Measurements from ENCODE around the gene FAHD1.
"Not testable (repeated sequence)": the region's sequence is repeated elsewhere in the genome, so short reads cannot be mapped to it uniquely, and the experiment has no call there.

Gene FAHD1

GRCh38 chr16:1874854-1875253, 47.8 kb downstream of the FAHD1 start:
- H3K4me1 ChIP-seq (ENCODE audit: insufficient read depth, low read length): no peaks in the 10 kb centered on the region
- DNase-seq (no peak), ATAC-seq (ENCODE audit: insufficient read depth, low read depth) (no peak)
- no peaks in the 10 kb centered on the region for H3K9me3 ChIP-seq (ENCODE audit: insufficient read depth, low read length, severe bottlenecking)
- no peak overlapping the region for H3K4me2 ChIP-seq (ENCODE audit: insufficient read depth, low read length)
- H3K9ac ChIP-seq (ENCODE audit: low read depth, low read length): no peak overlapping the region
- H4K20me1 ChIP-seq (ENCODE audit: insufficient read depth, low read length): no peaks in the 10 kb centered on the region
- TF ChIP-seq CTCF (IDR thresholded peaks at IDR 0.05; ENCODE audit: borderline replicate concordance, extremely low read depth, low read length, poor library complexity, severe bottlenecking): no peak
- TF ChIP-seq EZH2 (IDR thresholded peaks at IDR 0.05; ENCODE audit: borderline replicate concordance, low read depth, low read length, severe bottlenecking): no peak
- H2AFZ ChIP-seq (ENCODE audit: low read depth, low read length): no peak overlapping the region
- H3K4me3 ChIP-seq (ENCODE audit: low read depth in 1 of 2, low read length in 2 of 2): no peak overlapping the region
- H3K27me3 ChIP-seq (ENCODE audit: insufficient read depth, low read length, poor library complexity): no peaks in the 10 kb centered on the region
- no peak overlapping the region for H3K27ac ChIP-seq (ENCODE audit: low read length)
- no peaks in the 10 kb centered on the region for H3K36me3 ChIP-seq (ENCODE audit: insufficient read depth, low read length)
- no peaks in the 10 kb centered on the region for H3K79me2 ChIP-seq (ENCODE audit: insufficient read depth, low read length)

GRCh38 chr16:1876066-1876465, 49.1 kb downstream of the FAHD1 start:
- H3K4me3 ChIP-seq (ENCODE audit: low read depth in 1 of 2, low read length in 2 of 2); H3K4me1 ChIP-seq (ENCODE audit: insufficient read depth, low read length); H2AFZ ChIP-seq (ENCODE audit: low read depth, low read length); H3K9me3 ChIP-seq (ENCODE audit: insufficient read depth, low read length, severe bottlenecking); H3K36me3 ChIP-seq (ENCODE audit: insufficient read depth, low read length); H3K79me2 ChIP-seq (ENCODE audit: insufficient read depth, low read length); H3K4me2 ChIP-seq (ENCODE audit: insufficient read depth, low read length); DNase-seq; ATAC-seq (ENCODE audit: insufficient read depth, low read depth); H4K20me1 ChIP-seq (ENCODE audit: insufficient read depth, low read length); H3K9ac ChIP-seq (ENCODE audit: low read depth, low read length); H3K27ac ChIP-seq (ENCODE audit: low read length); H3K27me3 ChIP-seq (ENCODE audit: insufficient read depth, low read length, poor library complexity): not testable (repeated sequence)

GRCh38 chr16:1876468-1876867, 49.5 kb downstream of the FAHD1 start:
- Histone ChIP-seq H3K27ac (ENCODE audit: low read length) (no peak overlapping the region), H3K79me2 (ENCODE audit: insufficient read depth, low read length) (no peaks in the 10 kb centered on the region), H3K27me3 (ENCODE audit: insufficient read depth, low read length, poor library complexity) (no peaks in the 10 kb centered on the region), H2AFZ (ENCODE audit: low read depth, low read length) (no peak overlapping the region), H3K9me3 (ENCODE audit: insufficient read depth, low read length, severe bottlenecking) (no peaks in the 10 kb centered on the region), H3K4me3 (ENCODE audit: low read depth in 1 of 2, low read length in 2 of 2) (no peak overlapping the region), H3K9ac (ENCODE audit: low read depth, low read length) (no peak overlapping the region), H3K36me3 (ENCODE audit: insufficient read depth, low read length) (no peaks in the 10 kb centered on the region), H3K4me2 (ENCODE audit: insufficient read depth, low read length) (no peak overlapping the region), H4K20me1 (ENCODE audit: insufficient read depth, low read length) (no peaks in the 10 kb centered on the region), H3K4me1 (ENCODE audit: insufficient read depth, low read length) (no peaks in the 10 kb centered on the region)
- ATAC-seq (ENCODE audit: insufficient read depth, low read depth): no peak
- TF ChIP-seq CTCF (IDR thresholded peaks at IDR 0.05; ENCODE audit: borderline replicate concordance, extremely low read depth, low read length, poor library complexity, severe bottlenecking) (no peak), EZH2 (IDR thresholded peaks at IDR 0.05; ENCODE audit: borderline replicate concordance, low read depth, low read length, severe bottlenecking) (no peak)
- DNase-seq: no peak

- no peaks in the 10 kb centered on the region for H3K79me2 ChIP-seq (ENCODE audit: insufficient read depth, low read length)
- no peak overlapping the region for H3K4me3 ChIP-seq (ENCODE audit: low read depth in 1 of 2, low read length in 2 of 2)
- ATAC-seq (ENCODE audit: insufficient read depth, low read depth): no peak
- DNase-seq: no peak
- no peaks in the 10 kb centered on the region for H4K20me1 ChIP-seq (ENCODE audit: insufficient read depth, low read length)
- TF ChIP-seq CTCF (IDR thresholded peaks at IDR 0.05; ENCODE audit: borderline replicate concordance, extremely low read depth, low read length, poor library complexity, severe bottlenecking) (no peak), EZH2 (IDR thresholded peaks at IDR 0.05; ENCODE audit: borderline replicate concordance, low read depth, low read length, severe bottlenecking) (no peak)
- H3K9me3 ChIP-seq (ENCODE audit: insufficient read depth, low read length, severe bottlenecking): no peaks in the 10 kb centered on the region
- no peaks in the 10 kb centered on the region for H3K27me3 ChIP-seq (ENCODE audit: insufficient read depth, low read length, poor library complexity)
- H3K27ac ChIP-seq (ENCODE audit: low read length): no peak overlapping the region
- no peak overlapping the region for H3K9ac ChIP-seq (ENCODE audit: low read depth, low read length)
- no peaks in the 10 kb centered on the region for H3K4me1 ChIP-seq (ENCODE audit: insufficient read depth, low read length)
- no peak overlapping the region for H3K4me2 ChIP-seq (ENCODE audit: insufficient read depth, low read length)
- H3K36me3 ChIP-seq (ENCODE audit: insufficient read depth, low read length): no peaks in the 10 kb centered on the region
- no peak overlapping the region for H2AFZ ChIP-seq (ENCODE audit: low read depth, low read length)
Measured at GRCh38 chr16:1877089-1877488, 50.1 kb downstream of the FAHD1 start.

Measured in DND-41 (cell line).